ENCODE measurements around the gene OGFRL1.

GRCh38 chr6:71294121-71294523, 5.5 kb downstream of the OGFRL1 start:
- TF ChIP-seq CTCF (IDR thresholded peaks at IDR 0.05; ENCODE audit: low read depth, low read length) (no peak), EZH2phosphoT487 (IDR thresholded peaks at IDR 0.05; ENCODE audit: low read depth) (no peak)
